ENCODE measurements around the gene AKIP1.

AKIP1 gene

GRCh38 chr11:8956860-8957259 lies 45.9 kb downstream of the AKIP1 start:
- in situ Hi-C loops (cut with MboI; ENCODE audit: low sequenced_read_pairs), result no loop called here

- in situ Hi-C loops (cut with MboI; ENCODE audit: low sequenced_read_pairs), result no loop called here
These were observed 48.7 kb downstream of the AKIP1 start for GRCh38 chr11:8959546-8960166.

GRCh38 chr11:8961401-8961800 lies 50.4 kb downstream of the AKIP1 start:
- in situ Hi-C loops (cut with MboI; ENCODE audit: low sequenced_read_pairs), result no loop called here

- in situ Hi-C loops (cut with MboI; ENCODE audit: low sequenced_read_pairs), result no loop called here
These were observed 51.9 kb downstream of the AKIP1 start for GRCh38 chr11:8962841-8963240.

GRCh38 chr11:8963569-8964323 lies 52.8 kb downstream of the AKIP1 start:
- in situ Hi-C loops (cut with MboI; ENCODE audit: low sequenced_read_pairs), result no loop called here

GRCh38 chr11:8964324-8965320 lies 53.6 kb downstream of the AKIP1 start, which contains the start of gene TMEM9B:
Gene TMEM9B, minus strand, starts transcription at chr11:8964442. Its CDS starts 129 bp downstream, at chr11:8964313.
- in situ Hi-C loops (cut with MboI; ENCODE audit: low sequenced_read_pairs), result no loop called here

GRCh38 chr11:8967184-8967583 lies 56.2 kb downstream of the AKIP1 start:
- in situ Hi-C loops (cut with MboI; ENCODE audit: low sequenced_read_pairs), result no loop called here

All from HL-60/S4 treated with phorbol 12-myristate 13-acetate at 8.2 ng/mL for 4 days and 3 days (cell line).